ENCODE data around the gene PPME1.

Gene PPME1

GRCh38 chr11:74159642-74160041 lies 11.4 kb upstream of the PPME1 start:
- H4K20me1 ChIP-seq (ENCODE audit: control insufficient read depth, insufficient read depth, low read depth, low read length) = no peaks in the 10 kb centered on the region
- peaks cover 36% of the 10 kb centered on the region for H3K79me2 ChIP-seq (ENCODE audit: control insufficient read depth, low read length)
- peaks cover 4% of the 10 kb centered on the region; the same call in 1 of the 2 replicates for H3F3A ChIP-seq (ENCODE audit: control insufficient read depth, insufficient read depth)
- no peaks in the 10 kb centered on the region for H3K9me3 ChIP-seq (ENCODE audit: control insufficient read depth, insufficient read depth, low read length)
- H3K4me3 ChIP-seq (ENCODE audit: low read length) = no peak overlapping the region
- H3K36me3 ChIP-seq (ENCODE audit: control insufficient read depth, low read length) = peaks cover 49% of the 10 kb centered on the region
- H3K4me2 ChIP-seq (ENCODE audit: low read length) = no peak overlapping the region
- H3K9me2 ChIP-seq (replicated peaks; ENCODE audit: control insufficient read depth, low read length) = no peaks in the 10 kb centered on the region
- no peaks in the 10 kb centered on the region for H3K27me3 ChIP-seq (ENCODE audit: control insufficient read depth, low read length)
- TF ChIP-seq CTCF (IDR thresholded peaks at IDR 0.05; ENCODE audit: low read depth, low read length, poor library complexity, severe bottlenecking) (no peak), EZH2phosphoT487 (IDR thresholded peaks at IDR 0.05; ENCODE audit: borderline replicate concordance, low read length) (no peak)
- H3K4me1 ChIP-seq (ENCODE audit: control insufficient read depth, low read length) = no peaks in the 10 kb centered on the region
- no peak overlapping the region for H3K27ac ChIP-seq (ENCODE audit: low read depth, low read length)

GRCh38 chr11:74162681-74163467 lies 8.2 kb upstream of the PPME1 start:
- H3K9me2 ChIP-seq (replicated peaks; ENCODE audit: control insufficient read depth, low read length) = no peaks in the 10 kb centered on the region
- H3K4me1 ChIP-seq (ENCODE audit: control insufficient read depth, low read length) = no peaks in the 10 kb centered on the region
- H3K27ac ChIP-seq (ENCODE audit: low read depth, low read length) = no peak overlapping the region
- H3F3A ChIP-seq (ENCODE audit: control insufficient read depth, insufficient read depth) = peaks cover 4% of the 10 kb centered on the region; the same call in 1 of the 2 replicates
- H3K4me3 ChIP-seq (ENCODE audit: low read length) = no peak overlapping the region
- no peaks in the 10 kb centered on the region for H3K27me3 ChIP-seq (ENCODE audit: control insufficient read depth, low read length)
- peaks cover 33% of the 10 kb centered on the region for H3K79me2 ChIP-seq (ENCODE audit: control insufficient read depth, low read length)
- no peak for TF ChIP-seq EZH2phosphoT487 (IDR thresholded peaks at IDR 0.05; ENCODE audit: borderline replicate concordance, low read length)
- TF ChIP-seq CTCF (IDR thresholded peaks at IDR 0.05; ENCODE audit: low read depth, low read length, poor library complexity, severe bottlenecking) = no peak
- H3K36me3 ChIP-seq (ENCODE audit: control insufficient read depth, low read length) = peaks cover 67% of the 10 kb centered on the region
- no peak overlapping the region for H3K4me2 ChIP-seq (ENCODE audit: low read length)
- no peaks in the 10 kb centered on the region for H4K20me1 ChIP-seq (ENCODE audit: control insufficient read depth, insufficient read depth, low read depth, low read length)
- H3K9me3 ChIP-seq (ENCODE audit: control insufficient read depth, insufficient read depth, low read length) = no peaks in the 10 kb centered on the region

- Histone ChIP-seq H4K20me1 (ENCODE audit: control insufficient read depth, insufficient read depth, low read depth, low read length) (no peaks in the 10 kb centered on the region), H3K9me2 (replicated peaks; ENCODE audit: control insufficient read depth, low read length) (no peaks in the 10 kb centered on the region), H3K4me2 (ENCODE audit: low read length) (peak overlapping the region; percentile 88), H3F3A (ENCODE audit: control insufficient read depth, insufficient read depth) (peaks cover 3% of the 10 kb centered on the region; the same call in 1 of the 2 replicates), H3K9me3 (ENCODE audit: control insufficient read depth, insufficient read depth, low read length) (no peaks in the 10 kb centered on the region), H3K79me2 (ENCODE audit: control insufficient read depth, low read length) (peaks cover 58% of the 10 kb centered on the region), H3K36me3 (ENCODE audit: control insufficient read depth, low read length) (peaks cover 56% of the 10 kb centered on the region), H3K4me1 (ENCODE audit: control insufficient read depth, low read length) (peaks cover 31% of the 10 kb centered on the region), H3K27ac (ENCODE audit: low read depth, low read length) (no peak overlapping the region), H3K27me3 (ENCODE audit: control insufficient read depth, low read length) (no peaks in the 10 kb centered on the region), H3K4me3 (ENCODE audit: low read length) (peak overlapping the region; percentile 88)
- TF ChIP-seq CTCF (IDR thresholded peaks at IDR 0.05; ENCODE audit: low read depth, low read length, poor library complexity, severe bottlenecking) (no peak), EZH2phosphoT487 (IDR thresholded peaks at IDR 0.05; ENCODE audit: borderline replicate concordance, low read length) (no peak)
These were observed 2.3 kb upstream of the PPME1 start for GRCh38 chr11:74168838-74169237.
